IPS-NIHi7 (cell line): ENCODE results near the gene SUSD6.
A peak's percentile ranks its signal among the peaks of the same experiment; 100 is the strongest.
"Not testable (repeated sequence)": the region's sequence is repeated elsewhere in the genome, so short reads cannot be mapped to it uniquely, and the experiment has no call there.

ENCODE experiments used
- DNase-seq: peaks from one replicate; pipeline ENCODE4 v3.0.0; 2012; ENCODE audit warnings: mixed read lengths; ENCODE audit errors: extremely low spot score

Gene SUSD6

GRCh38 chr14:69620981-69621380 lies 9.6 kb downstream of the SUSD6 start:
- no peak for DNase-seq

DNA sequence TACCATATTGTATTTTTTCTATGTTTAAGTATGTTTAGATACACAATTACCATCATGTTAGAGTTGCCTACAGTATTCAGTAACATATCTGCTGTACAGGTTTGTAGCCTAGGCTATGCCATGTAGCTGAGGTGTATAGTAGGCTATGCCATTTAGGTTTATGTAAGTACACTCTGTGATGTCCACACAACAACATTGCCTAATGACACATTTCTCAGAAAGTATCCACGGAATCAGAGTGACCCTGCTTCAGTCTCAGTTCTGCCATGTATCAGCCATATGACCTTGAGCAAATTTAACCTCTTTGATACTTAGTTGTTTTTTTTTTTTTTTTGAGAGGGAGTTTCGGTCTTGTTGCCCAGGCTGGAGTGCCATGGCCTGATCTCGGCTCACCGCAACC lies 12.7 kb downstream of the SUSD6 start:
- DNase-seq = no peak

DNA sequence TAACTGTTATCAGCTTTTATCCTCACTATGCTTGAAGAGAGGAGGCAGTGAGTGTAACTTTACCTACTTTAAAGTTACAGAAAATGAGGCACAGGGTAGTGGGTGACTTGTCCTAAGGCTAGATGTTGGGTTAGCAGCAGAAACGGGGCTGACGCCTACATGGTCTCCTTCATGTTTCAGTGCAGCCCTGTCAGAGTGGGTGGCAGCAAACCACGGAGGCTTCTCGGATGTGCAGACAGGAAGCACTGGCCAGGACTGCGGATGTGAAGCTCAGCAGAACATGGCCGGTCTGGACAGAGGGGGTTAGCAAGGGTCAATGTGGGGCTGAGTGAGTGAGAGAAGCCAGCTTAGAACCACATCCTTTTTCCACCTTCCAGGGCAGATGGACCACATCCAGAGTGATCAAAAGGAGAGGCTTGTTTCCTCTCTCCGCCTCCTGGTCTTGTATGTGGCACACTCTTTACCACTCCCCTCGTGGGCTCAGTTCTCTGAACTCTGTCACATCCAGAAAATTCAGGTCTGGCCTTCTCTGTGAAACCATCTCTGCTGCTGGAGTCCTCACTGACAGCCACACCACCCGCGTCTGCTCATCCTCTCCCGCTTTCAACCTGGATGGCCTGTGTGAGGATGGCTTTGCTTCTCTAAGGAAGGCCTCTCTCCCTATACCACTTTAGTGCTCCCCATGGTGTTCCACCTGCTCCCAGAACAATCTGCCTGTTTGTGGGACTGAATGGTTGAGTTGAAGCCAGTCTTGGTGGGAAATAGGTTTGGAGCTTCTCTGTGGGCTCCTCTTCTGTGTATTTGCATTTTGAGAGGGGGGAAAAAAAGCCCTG lies 14.1 kb downstream of the SUSD6 start:
- no peak for DNase-seq

- DNase-seq = no peak
Measured at GRCh38 chr14:69626132-69626500, 14.7 kb downstream of the SUSD6 start.

GRCh38 chr14:69629225-69630127 lies 18.1 kb downstream of the SUSD6 start:
- DNase-seq = no peak

- no peak for DNase-seq
Measured at GRCh38 chr14:69630360-69630759, 19.0 kb downstream of the SUSD6 start.

GRCh38 chr14:69631509-69631908 lies 20.1 kb downstream of the SUSD6 start:
- DNase-seq = no peak

DNA sequence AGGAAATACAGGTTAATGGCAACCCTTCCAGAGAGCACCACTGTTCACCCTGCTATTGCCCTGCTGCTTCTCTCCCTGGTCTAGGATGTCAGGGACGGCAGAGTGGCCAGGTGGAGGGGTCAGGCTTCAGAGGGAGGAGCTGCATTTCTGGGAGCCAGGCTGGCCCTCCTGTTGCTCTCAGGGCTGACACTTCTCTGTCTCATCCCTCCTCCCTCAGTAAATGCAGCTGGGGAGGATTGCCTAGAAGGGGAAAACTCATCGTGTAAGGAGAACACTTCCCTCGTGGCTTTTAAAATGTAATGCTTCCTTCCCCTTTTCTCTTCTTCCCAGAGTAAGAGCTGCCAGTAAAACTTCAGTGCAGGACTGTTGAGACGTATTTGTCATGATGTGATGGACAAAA lies 20.8 kb downstream of the SUSD6 start:
- peak; percentile 31 for DNase-seq

- no peak for DNase-seq
Measured at GRCh38 chr14:69632593-69633151, 21.3 kb downstream of the SUSD6 start.

GRCh38 chr14:69633238-69633637 lies 21.8 kb downstream of the SUSD6 start:
- no peak for DNase-seq

DNA sequence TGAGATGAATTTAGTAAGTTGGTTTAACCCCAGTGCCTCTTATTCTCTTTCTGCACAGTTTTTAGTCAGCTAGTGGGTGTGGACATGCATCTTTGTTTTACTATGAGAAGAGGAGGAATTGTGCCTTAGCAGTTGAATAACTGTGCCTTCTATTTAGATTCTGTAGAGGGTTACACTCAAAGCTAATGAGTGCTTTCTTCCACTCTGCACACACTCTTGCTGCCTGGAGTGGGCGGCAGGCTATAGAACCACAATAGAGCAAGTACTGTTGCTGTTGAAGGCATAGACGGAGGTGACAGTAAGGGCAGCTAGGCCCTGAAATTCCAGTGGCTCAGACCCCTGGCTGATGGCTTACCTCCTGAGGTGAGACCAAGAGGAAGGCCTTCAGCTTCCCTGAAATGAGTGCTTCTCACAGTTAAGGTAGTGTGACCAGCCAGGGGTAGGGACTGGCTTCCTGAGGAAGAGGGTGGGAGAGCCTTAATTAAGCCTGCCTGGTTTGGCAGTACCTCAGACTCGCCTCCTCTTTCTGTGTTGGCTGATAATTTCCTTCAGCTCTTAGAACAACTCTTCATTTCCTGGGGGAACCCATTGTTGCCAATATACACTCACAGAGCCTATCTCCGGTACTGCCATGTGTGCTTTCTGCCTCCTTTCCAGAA lies 24.7 kb downstream of the SUSD6 start:
- DNase-seq = no peak

- no peak for DNase-seq
Measured at GRCh38 chr14:69636718-69637480, 25.5 kb downstream of the SUSD6 start.

DNA sequence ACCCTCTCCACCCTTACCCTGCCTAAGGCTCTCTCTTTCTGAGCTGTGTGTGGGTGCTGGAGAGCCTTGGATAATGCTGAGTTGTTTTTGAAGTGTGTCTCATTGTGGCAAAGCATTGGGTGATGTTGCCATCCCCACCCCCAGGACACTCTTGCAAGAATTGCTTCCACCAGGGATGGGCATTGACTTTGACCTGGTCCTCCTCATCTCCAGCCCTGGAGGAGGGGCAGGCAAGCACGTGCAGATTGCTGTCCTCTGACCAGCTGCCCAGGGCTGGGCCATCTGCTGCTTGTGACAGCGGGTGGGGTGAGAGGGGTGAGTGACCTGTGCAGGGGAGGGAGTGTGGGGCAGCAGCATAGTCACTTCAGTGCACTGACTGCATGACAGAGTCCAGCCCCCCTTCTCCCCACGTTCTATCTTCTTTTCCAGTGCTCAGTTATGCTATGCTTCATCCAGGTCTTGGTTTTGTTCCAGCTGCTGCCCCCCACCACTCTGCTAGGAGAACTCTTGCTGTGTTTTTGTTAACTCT lies 26.2 kb downstream of the SUSD6 start:
- no peak for DNase-seq

DNA sequence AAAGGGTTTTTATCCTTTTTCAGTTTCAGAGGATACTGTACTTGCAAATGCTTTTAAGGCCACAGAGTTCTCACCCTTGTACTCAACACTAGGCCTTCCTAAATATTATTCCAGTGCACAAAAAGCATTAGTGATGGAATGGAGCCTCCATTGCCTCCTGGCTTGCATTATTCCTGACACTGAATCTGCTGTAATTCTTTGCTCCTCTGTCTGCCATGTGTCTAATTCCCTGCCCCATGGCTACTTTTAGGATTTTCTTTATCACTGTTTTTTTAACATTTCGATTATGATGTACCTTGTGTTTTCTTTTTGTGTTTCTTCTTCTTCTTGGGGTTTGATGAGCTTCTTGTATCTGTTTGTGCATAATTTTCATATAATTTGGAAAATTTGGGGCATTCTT lies 29.5 kb downstream of the SUSD6 start:
- no peak for DNase-seq

- DNase-seq = not testable (repeated sequence)
Measured at GRCh38 chr14:69642212-69642793, 30.9 kb downstream of the SUSD6 start.

DNA sequence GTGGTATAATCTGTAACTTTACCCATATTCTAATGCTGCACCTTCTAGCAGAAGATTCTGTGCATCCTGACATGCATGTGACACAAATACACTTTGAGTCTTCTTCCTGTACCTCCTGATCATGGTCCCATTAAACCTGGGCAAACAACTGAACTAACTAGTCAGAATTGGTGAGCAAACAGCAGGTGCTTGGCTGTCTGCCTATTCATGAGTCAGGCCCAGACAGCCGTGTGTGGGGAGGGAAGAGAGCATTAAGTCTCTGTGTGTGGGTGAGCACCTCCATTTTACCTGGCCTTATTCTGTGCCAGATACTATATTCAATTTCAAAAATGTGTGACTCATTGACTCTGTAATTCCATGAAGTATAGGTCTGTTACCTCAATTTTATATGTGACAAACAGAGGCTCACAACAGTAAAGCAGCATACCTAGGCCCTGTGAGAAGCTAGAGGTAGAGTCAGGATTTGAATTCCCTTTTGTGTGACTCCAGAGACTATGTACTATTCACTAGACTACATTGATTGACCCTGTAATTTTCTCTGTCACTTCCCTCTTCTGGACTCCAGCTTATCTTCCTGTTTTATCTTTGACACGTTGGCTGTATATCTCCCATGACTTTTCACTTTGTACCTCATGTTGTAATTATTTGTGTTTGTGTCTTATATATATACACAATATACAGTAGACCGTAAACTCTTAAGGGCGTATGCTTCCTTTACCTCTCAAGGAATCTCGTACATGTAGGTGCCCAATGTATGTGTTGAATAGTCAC lies 32.2 kb downstream of the SUSD6 start:
- no peak for DNase-seq

GRCh38 chr14:69644814-69645213 lies 33.4 kb downstream of the SUSD6 start:
- DNase-seq = no peak

GRCh38 chr14:69647213-69647612 lies 35.8 kb downstream of the SUSD6 start:
- DNase-seq = no peak

- DNase-seq = not testable (repeated sequence)
Measured at GRCh38 chr14:69647642-69648041, 36.2 kb downstream of the SUSD6 start.
